ENCODE data around the gene ARAP3. TPM values are rescaled to one million over a fixed set of nuclear protein-coding genes. Genes with fewer than 3 reads are reported as not detected.

ARAP3 gene
- total RNA-seq, 1 donor from 2014 or later = 6.2 TPM

DNA sequence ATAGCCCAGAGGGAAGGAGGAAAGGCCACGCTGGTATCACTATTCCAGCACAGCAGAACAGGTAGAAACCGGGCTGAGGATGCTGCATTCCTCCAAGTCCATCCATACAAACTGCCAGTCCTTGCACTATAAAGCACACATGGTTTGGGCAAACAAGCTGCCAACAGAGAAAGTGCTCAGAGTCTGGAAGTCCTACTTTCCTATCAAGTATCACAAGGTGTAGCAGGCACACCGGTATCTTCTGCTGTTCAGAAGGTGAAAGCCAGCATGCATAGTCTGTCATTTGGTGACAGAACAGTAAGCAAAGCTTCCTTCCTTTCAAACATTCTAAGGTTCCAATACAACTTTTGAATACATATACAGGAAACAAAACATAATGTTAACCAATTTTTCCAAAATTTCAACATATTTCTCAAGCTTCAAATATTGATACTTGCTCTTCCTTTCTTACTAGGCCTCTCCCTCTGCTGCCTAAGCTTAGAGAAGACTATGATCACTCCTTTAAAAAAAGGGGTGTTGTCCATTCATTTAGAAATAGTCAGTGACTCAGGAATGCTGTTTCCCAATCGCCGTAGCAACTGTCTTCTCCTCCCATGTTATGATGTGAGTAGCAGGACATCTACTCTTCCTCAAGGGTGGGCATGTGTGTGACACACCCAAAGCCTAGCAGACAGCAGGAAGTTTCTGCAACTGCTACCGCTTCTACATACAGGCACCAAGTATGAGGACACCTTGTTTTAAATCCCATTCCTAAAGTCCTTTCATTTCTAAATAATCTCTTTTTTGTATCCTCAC lies 77.9 kb downstream of the ARAP3 start:
- H3K4me3 Mint-ChIP-seq (ENCODE audit: low read depth) = no peak overlapping the region
- no peaks in the 10 kb centered on the region for H3K9me3 Mint-ChIP-seq (ENCODE audit: low read depth)
- peak overlapping the region; percentile 66 for H3K27ac Mint-ChIP-seq
- TF ChIP-seq, protein P1, sequence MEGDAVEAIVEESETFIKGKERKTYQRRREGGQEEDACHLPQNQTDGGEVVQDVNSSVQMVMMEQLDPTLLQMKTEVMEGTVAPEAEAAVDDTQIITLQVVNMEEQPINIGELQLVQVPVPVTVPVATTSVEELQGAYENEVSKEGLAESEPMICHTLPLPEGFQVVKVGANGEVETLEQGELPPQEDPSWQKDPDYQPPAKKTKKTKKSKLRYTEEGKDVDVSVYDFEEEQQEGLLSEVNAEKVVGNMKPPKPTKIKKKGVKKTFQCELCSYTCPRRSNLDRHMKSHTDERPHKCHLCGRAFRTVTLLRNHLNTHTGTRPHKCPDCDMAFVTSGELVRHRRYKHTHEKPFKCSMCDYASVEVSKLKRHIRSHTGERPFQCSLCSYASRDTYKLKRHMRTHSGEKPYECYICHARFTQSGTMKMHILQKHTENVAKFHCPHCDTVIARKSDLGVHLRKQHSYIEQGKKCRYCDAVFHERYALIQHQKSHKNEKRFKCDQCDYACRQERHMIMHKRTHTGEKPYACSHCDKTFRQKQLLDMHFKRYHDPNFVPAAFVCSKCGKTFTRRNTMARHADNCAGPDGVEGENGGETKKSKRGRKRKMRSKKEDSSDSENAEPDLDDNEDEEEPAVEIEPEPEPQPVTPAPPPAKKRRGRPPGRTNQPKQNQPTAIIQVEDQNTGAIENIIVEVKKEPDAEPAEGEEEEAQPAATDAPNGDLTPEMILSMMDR (IDR thresholded peaks at IDR 0.05; ENCODE audit: unreplicated experiment) = no peak
- no peaks in the 10 kb centered on the region for H3K27me3 Mint-ChIP-seq
- H3K4me1 Mint-ChIP-seq (ENCODE audit: low read depth) = peaks cover 21% of the 10 kb centered on the region
- no peak for DNase-seq (ENCODE audit: low spot score, unreplicated experiment)
- no peaks in the 10 kb centered on the region for H3K36me3 Mint-ChIP-seq (ENCODE audit: insufficient read depth)

Other genes with a start within 250 kb of the ARAP3 start
- gene PCDHGC3, start 206.3 kb downstream of the ARAP3 start, total RNA-seq = 25.8 and 29.7 TPM in 2 replicates
- 3.0 and 3.8 TPM in 2 replicates for gene PCDHGC4, start 197.2 kb downstream of the ARAP3 start, total RNA-seq
- gene PCDHGC5, start 193.1 kb downstream of the ARAP3 start, total RNA-seq = 1.2 and 1.3 TPM in 2 replicates
- 63.5 and 74.3 TPM in 2 replicates for gene DIAPH1, start 63.2 kb downstream of the ARAP3 start, total RNA-seq
- gene HDAC3, start 45.4 kb downstream of the ARAP3 start, total RNA-seq = 101 and 103 TPM in 2 replicates
- gene RELL2, start 45.2 kb downstream of the ARAP3 start, total RNA-seq = 5.2 and 6.7 TPM in 2 replicates
- gene FCHSD1, start 30.8 kb downstream of the ARAP3 start, total RNA-seq = 27.7 and 30.7 TPM in 2 replicates
- 5.5 and 6.3 TPM in 2 replicates for gene PCDH1, start 196.2 kb upstream of the ARAP3 start, total RNA-seq
- gene DELE1, start 241.6 kb upstream of the ARAP3 start, total RNA-seq = 86.1 and 93.4 TPM in 2 replicates

Data from progenitor cell of endocrine pancreas (in vitro differentiated cells).